Stimulated activated CD4-positive, alpha-beta T cell treated with anti-CD3 and anti-CD28 coated beads, Interleukin-4, amount 100 ng/mL, for 48 hours (primary cell): ENCODE measurements around the gene MIF4GD.
"Not testable (repeated sequence)": the region's sequence is repeated elsewhere in the genome, so short reads cannot be mapped to it uniquely, and the experiment has no call there.

Experiments used
- DNase-seq, 2 donors: peaks; one replicate each; pipeline ENCODE4 v3.0.0-alpha.2; 2020; ENCODE audit warnings: low read depth in 2 of 2

The MIF4GD gene

DNA sequence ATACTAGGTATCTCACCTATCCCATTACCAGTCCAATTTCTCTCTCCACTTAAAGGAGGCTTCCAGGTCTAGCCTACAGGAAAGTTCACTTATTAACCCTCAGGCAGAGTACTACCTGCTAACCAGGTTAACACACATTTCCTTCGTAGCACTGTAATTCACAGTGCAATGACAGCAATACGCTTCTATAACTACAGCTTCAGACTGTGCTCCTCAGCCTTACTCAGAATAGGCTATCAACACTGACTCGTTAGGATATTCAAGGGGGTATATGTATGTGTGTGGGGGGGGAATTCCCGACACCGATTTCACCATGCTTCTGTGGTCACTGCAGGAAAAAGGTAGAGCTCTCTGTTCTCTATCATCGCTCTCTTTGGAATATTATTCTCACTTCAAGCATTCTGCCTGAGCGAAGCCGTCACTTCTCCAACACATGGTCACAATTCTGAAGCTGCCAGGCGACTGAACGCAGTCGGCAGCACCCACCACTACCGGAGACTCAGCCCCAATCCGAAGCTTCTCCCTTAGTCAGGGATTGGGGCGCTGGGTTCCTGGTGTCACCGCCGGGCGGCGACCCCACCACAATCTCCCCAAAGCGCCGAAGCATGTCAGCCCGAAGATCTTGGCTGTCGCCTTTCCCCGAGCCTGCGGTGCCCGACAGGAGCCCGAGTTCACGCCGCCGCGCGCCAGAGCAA lies 10.2 kb downstream of the MIF4GD start:
- peak in 1 of 2 donors; percentile 56 for DNase-seq

DNA sequence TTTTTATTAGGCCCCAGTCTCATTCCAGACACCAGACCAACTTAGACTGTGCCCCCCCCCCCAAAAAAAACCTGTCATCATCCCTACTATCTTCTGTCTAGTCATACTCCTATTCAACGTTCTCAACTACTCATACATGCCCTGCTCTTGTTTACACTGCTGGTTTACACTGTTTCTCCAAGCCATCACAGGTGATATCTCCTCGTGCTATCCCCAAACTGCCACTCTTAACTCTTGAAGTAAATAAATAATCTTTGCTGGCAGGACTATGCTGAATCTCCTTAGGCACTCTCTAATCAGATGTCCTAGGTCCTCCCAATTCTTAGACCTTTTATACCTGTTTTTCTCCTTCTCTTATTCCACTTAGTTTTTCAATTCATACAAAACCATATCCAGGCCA lies 13.8 kb downstream of the MIF4GD start:
- not testable (repeated sequence) for DNase-seq

DNA sequence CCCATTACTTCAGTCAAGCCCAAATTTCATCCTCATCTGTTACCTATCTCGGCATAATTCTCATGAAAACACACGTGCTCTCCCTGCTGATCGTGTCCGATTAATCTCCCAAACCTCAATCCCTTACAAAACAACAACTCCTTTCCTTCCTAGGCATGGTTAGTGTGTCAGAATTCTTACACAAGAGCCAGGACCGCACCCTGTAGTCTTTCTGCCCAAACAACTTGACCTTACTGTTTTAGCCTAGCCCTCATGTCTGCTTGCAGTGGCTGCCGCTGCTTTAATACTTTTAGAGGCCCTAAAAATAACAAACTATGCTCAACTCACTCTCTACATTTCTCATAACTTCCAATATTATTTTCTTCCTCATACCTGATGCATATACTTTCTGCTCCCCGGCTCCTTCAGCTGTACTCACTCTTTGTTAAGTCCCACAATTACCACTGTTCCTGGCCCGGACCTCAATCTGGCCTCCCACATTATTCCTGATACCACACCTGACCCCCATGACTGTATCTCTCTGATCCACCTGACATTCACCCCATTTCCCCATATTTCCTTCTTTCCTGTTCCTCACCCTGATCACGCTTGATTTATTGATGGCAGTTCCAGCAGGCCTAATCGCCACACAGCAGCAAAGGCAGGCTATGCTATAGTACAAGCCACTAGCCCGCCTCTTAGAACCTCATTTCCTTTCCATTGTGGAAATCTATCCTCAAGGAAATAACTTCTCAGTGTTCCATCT lies 14.9 kb downstream of the MIF4GD start:
- not testable (repeated sequence) for DNase-seq

DNA sequence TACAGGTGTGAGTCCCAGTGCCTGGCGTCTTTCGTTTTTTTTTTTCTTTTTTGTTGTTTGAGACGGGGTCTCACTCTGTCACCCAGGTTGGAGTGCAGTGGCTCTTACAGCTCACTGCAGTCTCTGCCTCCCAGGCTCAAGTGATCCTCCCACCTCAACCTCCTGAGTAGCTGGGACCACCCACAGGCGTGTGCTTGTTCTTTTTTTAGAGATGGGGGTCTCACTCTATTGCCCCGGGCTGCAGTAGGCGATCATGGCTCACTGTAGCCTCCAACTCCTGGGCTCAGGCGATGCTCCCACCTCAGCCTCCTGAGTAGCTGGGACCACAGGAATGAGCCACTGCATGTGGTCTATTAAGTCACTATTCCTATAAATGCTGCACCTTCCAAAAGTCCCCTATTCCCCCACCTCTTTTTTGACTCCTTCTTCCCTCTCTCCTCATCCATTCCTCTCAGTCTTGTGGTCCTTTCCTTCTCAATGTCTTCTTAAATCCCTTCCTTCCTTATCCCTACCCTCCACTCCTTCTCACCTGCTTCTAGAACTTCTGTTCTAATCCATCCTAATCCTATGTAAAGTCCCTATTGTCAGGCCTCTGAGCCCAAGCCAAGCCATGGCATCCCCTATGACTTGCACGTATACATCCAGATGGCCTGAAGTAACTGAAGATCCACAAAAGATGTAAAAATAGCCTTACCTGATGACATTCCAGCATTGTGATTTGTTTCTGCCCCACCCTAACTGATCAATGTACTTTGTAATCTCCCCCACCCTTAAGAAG lies 18.8 kb downstream of the MIF4GD start:
- no peak for DNase-seq

DNA sequence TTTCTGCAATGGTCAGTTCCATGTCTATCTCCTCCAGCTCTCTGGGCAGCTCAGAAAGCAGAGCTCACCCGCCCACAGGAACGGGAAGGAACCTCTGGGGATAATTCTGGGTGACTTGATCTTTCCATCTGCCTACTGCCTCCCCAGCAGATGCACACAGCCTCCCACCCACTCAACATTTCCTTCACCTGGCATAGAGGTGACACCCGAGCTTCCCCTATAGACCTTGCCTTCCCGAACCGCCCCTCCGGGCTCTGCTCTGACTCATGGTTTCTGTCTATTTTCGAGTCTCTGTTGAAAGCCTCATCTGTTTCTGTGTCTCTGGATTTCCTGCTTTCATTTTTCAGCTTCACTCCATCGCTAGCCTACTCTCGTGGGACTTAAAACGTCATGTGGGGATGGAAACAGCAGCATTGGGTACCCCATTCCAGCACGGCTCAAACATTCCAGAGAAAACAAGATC lies 21.0 kb downstream of the MIF4GD start:
- DNase-seq = peak; percentile 62 to 79

DNA sequence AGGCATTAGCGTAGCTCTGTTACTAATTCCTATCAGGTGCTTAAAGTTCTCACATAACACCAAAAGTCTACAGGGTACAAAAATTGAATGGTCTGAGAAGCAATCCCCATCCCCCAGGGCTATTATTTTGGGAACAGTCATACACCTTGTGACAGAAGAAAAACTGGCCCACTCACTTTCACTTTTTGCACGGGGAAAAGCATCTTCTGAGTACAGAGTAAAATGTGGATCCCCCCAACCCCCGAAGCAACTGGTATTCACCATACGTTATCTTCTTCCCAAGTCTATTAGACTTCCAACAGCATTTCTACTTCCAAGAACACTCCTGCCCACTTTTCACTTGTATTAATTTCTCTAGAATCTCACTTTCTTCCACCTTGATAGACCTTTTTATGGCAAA lies 21.5 kb downstream of the MIF4GD start:
- DNase-seq = no peak

DNA sequence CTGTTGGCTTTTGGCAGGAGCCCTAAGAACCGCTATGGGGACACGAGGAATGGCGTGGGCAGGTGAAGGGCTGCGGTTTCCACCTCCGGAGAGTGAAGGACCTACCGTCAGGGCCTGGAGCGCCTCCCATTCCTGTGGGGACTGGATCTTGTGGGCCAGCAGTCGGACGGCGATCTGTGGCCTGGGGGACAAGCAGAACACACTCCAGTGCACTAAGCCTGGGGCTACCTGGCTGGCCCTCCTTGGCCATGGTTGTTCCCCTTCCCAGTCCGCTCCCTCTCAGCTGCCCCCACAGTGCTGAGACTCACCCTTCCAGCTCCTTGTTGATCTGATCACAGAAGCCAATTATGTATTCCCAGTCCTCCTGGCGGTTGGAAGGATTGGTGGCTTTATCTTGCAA lies 24.6 kb downstream of the MIF4GD start:
- DNase-seq = no peak

DNA sequence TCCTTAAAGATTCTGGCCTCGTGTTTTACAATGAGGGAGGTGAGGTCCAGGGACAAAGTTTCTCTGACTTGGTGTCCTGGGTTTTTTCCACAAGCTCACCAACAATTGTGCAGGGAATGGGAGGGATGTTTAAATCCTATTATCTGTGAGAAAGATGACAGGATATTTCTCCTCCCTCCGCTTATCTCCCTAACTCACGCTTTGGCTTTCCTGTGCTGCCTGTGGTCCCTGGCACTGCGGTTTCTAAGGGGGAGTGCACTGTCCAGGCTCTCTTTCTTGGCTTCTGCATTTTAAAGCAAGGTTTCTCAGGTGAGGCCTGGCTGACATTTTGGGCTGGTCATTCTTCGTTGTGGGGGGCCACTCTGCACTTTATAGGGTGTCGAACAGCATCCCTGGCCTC lies 26.0 kb downstream of the MIF4GD start:
- no peak for DNase-seq

DNA sequence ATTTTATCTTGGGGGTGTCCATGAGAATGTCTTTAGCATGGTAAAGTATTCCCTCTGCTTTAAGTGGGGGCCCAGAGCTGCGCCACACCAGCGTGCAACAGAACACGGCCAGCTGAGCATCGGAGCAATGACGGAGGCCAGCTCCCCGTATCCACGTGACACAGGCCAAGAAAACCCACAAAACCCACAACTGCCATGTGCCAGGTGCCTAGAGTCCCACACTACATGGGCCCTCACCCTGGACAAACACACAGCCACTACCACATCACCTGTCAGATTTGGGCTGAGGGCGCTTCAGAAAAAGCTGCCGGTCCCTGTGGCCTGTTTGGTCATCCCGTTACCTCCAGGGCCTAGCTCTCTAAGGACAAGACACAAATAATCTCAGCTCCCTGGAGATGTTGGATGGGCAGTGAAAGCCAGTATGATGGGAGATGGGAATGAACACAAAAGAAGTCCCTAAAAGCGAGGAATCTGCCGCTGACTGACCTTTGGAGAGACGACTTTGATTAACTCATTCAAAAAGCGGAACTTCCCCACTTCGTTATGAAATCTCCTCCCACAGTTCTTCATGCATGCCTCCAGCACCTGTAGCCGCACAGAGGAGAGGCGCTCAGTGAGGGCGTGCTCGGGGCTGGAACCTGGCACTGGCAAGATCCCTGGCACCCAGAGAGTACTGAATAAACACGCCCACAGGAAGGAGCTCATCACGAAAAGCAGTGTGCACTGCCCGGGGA lies 26.7 kb downstream of the MIF4GD start:
- no peak for DNase-seq

DNA sequence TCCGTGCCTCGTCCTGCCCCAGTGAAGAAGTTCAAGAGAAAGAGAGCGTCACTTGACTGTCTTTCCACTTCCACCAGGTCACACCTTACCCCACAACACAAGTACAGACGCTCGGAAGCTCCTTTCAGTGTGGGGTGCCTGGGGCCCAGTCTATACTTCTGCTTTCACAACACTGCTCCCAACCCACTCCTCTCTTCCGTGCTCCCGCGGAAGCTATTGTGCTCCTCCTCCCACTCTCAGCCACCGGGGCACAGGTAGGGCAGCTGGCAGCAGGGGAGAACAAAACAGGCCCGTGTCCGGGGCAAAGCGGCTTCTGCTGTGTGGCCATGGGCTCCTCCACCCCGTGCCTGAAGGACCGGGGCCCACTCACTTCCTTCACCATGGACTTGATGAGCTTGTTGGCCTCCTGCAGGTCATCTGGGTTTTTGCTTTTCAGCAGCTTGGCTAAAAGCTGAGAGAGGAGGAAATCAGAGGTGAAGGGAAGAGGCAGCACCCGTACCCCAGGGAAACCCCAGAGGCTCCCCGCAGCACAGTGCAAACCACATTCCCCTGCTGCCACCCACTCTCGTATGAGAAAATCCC lies 28.5 kb downstream of the MIF4GD start:
- DNase-seq = no peak

DNA sequence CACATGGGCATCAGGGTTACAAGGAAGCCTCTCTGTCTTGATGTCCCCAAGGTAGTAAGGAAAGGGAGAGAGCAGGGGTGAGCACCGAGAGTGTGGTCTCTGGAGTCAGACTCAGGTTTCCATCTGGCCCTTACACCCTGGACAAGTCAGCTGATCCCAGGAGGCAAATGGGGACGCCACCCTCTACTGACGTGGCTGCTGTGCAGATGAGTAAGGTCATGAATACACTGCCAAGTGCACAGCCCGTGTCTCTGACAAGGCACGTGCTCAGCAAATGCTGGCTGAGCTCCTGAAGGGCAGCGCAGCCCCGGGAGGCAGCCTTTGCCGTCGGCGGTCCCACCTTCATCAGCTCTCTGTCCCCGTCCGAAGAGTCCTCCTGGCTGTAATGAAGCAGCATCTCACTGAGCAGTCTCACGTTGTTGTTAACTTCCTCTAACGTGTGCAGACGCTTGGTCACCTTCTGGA lies 29.0 kb downstream of the MIF4GD start:
- no peak for DNase-seq

DNA sequence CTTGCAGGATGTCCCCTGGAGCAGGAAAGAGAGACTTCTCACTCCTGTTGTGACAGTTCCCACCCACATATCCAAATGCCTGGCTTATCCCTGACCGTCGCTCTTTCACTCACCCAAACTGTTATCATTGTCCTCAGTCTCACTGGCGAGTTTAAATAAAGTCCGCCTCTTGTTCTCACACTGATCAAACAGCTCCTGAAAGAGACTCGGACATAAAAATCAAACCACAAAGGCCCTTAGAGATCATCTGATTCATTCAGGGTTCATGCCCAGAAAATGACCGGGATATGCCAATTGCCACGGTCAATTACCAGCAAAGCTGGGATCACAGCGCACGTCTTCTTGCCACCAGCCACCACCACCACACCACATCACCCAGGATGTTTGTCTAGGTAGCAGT lies 29.5 kb downstream of the MIF4GD start:
- no peak for DNase-seq

DNA sequence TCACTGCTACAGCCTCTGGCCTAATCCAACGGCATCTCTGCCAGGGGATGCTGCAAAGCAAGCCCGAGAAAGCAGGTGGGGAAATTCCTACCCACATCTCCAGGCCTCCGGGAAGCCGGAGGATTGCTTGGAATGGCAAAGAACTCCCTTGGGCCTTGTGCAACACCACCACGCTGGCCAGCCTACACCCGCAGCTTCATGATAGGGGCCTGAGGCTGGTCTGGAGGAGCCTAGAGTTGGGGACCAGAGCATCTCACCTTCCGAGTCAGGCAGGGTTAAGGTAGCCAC lies 29.9 kb downstream of the MIF4GD start:
- no peak for DNase-seq

DNA sequence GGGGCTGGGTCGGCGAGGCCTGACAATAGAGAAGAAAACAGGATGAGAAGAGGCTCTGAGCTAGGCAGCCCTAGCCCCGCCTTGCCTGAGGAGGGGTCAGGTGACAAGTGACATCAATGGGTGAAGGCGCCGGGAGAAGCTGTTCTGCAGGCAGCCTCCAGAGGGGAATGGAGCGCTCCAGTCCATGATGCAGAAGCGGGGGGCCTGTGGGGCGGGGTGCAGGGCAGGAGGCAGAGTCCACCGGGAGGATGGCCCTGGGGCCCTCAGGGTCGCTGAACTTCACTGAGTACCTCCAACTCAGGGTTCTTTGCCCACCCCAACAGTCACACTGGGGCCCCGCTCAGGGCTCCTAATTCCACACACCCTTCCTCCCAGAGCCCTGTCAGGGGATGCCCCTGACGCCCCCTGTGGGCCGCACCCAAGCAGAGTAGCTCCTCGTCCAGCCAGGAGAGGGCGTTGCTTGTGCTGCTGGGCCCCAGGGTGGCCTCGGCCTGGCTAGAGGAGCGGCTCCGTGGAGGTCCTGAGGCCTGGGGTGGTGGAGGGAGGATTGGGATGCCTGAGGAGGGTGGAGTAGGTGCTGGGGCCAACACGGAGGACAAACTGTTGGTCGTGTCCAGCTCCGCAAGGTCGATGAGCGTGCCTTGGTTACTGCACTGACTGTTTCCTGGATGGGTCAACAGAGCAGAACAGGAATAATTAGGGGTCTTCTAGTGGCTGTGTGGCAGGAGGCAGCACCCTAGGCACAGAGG lies 30.5 kb downstream of the MIF4GD start:
- DNase-seq = no peak

DNA sequence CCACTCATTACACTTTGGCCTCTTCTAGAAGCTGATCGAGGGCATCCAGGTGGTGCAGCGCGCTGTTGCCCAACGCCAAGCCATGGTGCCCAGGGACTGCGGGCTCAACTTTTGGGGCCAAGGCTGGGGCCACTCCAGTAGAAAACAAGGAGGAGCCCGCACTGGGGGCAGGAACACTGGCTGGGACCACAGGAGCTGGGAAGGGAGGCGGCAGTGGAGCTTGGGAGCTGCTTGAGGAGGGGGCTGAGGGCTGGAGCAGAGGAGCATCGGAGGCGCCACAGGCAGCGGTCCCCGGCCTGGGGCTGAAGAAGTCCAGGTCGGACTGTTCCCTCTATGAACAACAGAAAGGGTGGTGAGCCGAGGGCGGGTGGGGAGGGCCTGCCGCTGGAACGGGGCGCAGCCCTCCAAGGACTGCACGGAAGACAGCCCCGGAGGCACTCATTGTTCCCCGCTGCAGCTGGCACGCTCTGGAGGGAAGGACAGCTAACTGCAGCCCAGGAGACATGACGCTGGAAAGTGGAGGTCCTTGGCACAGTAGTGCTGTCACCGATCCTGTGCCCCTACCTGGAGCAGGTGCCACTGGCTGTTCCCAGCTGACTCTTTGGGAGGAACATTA lies 31.1 kb downstream of the MIF4GD start:
- DNase-seq = no peak

DNA sequence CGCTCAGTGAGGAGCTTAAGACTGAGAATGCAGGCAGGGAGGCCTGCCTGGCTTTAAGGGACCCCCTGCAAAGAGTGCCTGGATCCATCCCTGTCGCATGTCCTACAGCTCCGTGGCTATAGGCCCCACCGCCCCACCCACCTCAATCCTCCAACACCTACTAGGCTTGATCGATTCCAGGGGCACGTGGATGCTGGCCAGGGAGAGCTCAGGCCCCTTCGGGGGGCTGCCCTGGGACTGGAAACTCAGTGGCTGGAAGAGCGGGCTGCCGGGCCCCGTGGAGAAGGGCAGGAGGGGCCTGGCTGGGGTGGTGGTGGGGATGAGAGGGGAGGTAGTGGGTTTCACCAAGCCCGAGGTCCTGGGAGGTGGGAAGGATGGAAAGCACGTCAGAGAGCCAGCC lies 31.8 kb downstream of the MIF4GD start:
- no peak for DNase-seq

DNA sequence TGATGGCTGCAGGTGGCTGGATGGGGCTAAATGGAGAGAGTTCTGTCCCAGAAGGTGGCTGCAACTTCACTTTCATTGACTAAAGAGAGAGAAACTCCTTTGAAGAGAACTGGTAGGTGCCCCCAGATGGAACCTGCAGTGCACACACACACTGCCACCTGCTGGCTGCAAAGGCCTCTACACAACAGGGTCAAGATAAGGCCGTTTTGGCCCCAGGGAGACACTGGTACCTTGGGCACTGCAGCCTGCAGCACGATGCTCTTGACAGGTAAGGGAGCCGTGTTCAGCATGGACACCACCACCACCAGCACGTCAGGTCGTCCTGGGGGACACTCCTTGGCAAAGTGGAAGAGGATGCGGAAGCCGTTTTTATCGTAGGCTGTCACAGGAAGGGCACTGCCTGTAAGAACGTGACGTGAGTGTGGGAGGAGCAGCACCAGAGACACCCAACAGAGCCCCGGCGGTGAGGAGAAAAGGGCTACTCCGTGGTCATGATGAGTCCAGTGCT lies 32.3 kb downstream of the MIF4GD start:
- DNase-seq = peak; percentile 44 to 47

DNA sequence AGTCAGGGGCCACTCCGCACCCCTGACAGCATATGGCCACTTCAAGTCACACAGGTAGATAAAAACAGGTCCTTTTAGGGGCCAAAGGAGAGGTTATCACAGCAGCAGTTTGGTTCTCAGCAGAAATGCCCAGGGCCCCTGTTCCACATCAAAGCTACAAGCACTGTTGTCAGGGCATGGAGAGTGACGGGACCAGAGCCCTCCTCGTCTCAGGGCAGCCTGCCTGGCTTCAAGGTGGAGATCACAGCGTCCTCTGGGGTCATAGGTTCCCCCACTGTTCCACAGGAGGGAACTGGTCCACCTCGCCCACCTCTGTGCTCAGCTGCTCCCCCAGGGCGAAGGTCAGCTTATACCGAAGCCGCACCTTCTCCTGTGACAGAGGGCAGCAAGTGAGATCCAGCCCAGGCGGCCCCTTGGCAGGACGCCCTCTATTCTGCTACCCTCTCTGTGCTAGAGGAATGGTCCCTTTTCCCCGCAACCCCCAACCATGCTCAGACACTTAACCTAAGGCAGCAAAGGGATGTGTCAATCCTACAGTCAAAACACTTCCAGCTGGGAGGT lies 32.9 kb downstream of the MIF4GD start:
- DNase-seq = no peak

DNA sequence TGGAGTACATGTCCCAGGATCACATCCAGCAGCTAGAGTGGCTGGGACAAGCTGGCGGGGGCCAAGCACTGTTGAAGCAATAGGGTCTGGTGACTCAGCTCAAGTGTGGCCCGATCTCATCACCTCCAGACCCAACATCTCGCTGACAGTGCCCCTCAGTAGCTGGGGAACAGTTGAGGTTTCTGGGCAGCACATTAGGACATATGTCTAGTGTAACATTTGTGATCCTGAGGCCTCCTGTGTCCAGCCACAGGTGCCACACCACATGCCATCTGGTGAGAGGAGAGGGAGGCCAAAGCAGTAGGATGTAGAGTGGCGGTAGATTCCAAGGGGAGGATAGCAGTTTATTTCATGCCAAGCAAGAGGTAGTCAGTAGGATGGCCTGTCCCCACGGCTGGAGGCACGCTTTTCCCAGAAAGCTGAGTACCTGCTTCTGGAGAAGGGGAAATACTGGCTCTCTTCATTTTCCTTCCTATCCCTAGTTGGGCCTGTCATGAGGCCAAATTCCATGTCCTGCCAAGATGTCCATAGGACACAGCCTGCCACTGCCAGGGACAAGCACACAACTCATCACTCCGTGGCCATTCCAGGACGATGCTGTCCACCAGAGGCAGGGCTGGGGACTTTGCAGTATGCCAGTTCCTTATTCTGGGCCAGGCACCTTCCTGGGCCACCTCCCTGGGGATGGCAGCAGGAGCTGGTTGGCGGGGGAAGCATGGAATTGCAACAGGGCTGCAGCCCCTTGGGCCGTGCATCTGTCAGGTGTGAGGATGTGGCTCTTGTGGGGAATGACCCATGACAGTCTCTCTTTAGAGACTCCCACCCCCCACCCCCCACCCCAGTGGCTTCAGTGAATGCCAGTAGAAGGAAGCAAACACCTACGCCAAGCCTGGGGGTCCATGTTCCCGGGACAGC lies 33.7 kb downstream of the MIF4GD start:
- no peak for DNase-seq
